ENCODE measurements around the gene EHBP1L1. TPM values are rescaled to one million over a fixed set of nuclear protein-coding genes. Genes with fewer than 3 reads are reported as not detected.

The EHBP1L1 gene
- total and polyA plus RNA-seq, 2 donors (not counting 1 experiment from before 2014, with no cell fraction given), result 12.8 to 53.5 TPM

DNA sequence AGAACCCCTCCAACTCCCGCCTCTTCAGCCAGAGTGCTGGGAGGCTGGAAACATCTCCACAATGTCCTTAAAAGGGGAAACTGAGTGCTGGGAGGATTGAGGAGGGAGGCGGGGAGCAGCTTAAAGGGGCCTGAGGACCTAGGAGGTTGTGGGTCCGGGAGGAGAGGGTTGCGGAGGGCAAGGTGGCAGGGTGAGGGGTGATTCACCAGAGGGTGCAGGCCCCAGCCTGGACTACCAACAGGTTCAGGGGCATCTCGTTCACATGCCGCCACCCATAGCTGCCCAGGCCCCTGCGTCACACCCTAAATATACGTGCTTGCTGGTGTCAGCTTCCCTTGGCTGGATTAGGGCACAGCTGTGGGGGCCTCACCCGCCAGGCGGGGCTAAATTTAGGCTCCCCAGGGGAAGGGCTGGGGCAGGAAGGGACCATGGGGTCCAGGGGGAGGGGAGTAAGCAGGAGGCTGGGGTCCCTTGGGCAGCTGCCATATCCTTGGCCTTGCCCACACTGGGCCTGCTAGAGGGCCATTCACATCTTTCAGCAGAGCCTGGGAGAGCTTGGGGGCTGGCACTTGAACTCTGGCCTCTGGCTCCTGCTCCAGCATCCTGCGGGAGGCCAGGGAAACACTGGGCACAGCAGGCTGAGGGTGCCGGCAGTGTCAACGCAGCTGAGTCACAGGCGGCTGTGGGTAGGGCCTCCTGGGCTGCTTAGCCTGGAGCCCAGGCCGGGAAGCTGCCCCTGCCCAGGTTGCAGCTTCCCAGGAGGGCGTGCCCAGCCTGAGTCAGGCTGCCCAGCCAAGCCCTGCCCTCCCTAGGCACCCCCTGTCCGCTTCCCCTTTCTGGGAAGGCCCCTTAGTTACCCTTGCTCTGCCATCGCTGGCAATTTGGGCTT is 1.3 kb downstream of the EHBP1L1 start:
- DNase-seq (ENCODE audit: low read depth in 2 of 2), result peak; percentile 59 to 69
- H3K4me3 ChIP-seq (replicated peaks in 1 of 4; ENCODE audit: control extremely low read depth in 1 of 4, insufficient read depth in 1 of 4, low read depth in 3 of 4, low read length in 4 of 4), result peak overlapping the region; percentile 55 to 79 (median 60)
- H4K20me1 ChIP-seq (ENCODE audit: control insufficient read depth, extremely low read depth, insufficient read depth, low read length), result no peaks in the 10 kb centered on the region
- H3K4me1 ChIP-seq (ENCODE audit: control insufficient read depth, extremely low read depth, insufficient read depth, low read length), result peaks cover 34% of the 10 kb centered on the region
- no peaks in the 10 kb centered on the region for H3K27me3 ChIP-seq (ENCODE audit: control insufficient read depth, insufficient read depth, low read length)
- peak overlapping the region; percentile 71 for H3K9ac ChIP-seq (ENCODE audit: insufficient read depth, low read length)
- no peaks in the 10 kb centered on the region for H3K9me3 ChIP-seq (ENCODE audit: control insufficient read depth, insufficient read depth, low read depth, low read length)
- H3K4me2 ChIP-seq (ENCODE audit: extremely low read depth, insufficient read depth, low read length), result peak overlapping the region; percentile 99
- peaks cover 24% of the 10 kb centered on the region for H3K36me3 ChIP-seq (ENCODE audit: control insufficient read depth, insufficient read depth, low read length)
- peak overlapping the region; percentile 80 for H3K27ac ChIP-seq (ENCODE audit: insufficient read depth, low read length)
- H2AFZ ChIP-seq (ENCODE audit: low read length), result no peak overlapping the region
- peaks cover 22% of the 10 kb centered on the region for H3K79me2 ChIP-seq (ENCODE audit: control insufficient read depth, insufficient read depth, low read length)
- TF ChIP-seq, protein P1, sequence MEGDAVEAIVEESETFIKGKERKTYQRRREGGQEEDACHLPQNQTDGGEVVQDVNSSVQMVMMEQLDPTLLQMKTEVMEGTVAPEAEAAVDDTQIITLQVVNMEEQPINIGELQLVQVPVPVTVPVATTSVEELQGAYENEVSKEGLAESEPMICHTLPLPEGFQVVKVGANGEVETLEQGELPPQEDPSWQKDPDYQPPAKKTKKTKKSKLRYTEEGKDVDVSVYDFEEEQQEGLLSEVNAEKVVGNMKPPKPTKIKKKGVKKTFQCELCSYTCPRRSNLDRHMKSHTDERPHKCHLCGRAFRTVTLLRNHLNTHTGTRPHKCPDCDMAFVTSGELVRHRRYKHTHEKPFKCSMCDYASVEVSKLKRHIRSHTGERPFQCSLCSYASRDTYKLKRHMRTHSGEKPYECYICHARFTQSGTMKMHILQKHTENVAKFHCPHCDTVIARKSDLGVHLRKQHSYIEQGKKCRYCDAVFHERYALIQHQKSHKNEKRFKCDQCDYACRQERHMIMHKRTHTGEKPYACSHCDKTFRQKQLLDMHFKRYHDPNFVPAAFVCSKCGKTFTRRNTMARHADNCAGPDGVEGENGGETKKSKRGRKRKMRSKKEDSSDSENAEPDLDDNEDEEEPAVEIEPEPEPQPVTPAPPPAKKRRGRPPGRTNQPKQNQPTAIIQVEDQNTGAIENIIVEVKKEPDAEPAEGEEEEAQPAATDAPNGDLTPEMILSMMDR (conservative IDR thresholded peaks at IDR 0.05 in 1 of 2, IDR thresholded peaks at IDR 0.05 in 1 of 2; ENCODE audit: low read depth in 1 of 2, low read length in 2 of 2), result no peak
- no peak for TF ChIP-seq EZH2 (IDR thresholded peaks at IDR 0.05; ENCODE audit: low read length, missing control alignments)

DNA sequence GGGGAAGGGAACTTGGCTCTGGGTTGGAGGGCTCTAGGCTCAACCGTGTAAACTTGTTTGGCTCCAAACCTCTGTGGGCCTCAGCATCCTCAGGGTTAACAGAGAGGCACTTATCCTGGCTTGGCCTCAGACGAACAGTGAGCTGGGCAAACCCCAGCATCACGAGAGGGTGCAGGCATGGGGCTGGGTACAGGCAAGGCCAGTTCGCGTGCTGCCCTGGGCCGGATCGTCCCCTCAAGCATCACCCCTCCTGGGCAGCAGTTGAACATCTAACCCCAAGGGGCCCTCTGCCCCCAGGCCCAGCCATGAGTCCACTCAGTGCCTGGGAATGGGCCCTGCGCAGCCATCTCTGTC is 1.9 kb downstream of the EHBP1L1 start:
- Histone ChIP-seq H3K36me3 (ENCODE audit: control insufficient read depth, insufficient read depth, low read length) (peaks cover 24% of the 10 kb centered on the region), H3K4me1 (ENCODE audit: control insufficient read depth, extremely low read depth, insufficient read depth, low read length) (peaks cover 34% of the 10 kb centered on the region), H2AFZ (ENCODE audit: low read length) (no peak overlapping the region), H3K27me3 (ENCODE audit: control insufficient read depth, insufficient read depth, low read length) (no peaks in the 10 kb centered on the region), H3K9ac (ENCODE audit: insufficient read depth, low read length) (peak overlapping the region; percentile 71), H3K9me3 (ENCODE audit: control insufficient read depth, insufficient read depth, low read depth, low read length) (no peaks in the 10 kb centered on the region), H3K4me2 (ENCODE audit: extremely low read depth, insufficient read depth, low read length) (peak overlapping the region; percentile 99), H3K79me2 (ENCODE audit: control insufficient read depth, insufficient read depth, low read length) (peaks cover 21% of the 10 kb centered on the region), H3K27ac (ENCODE audit: insufficient read depth, low read length) (peak overlapping the region; percentile 80), H3K4me3 (replicated peaks in 1 of 4; ENCODE audit: control extremely low read depth in 1 of 4, insufficient read depth in 1 of 4, low read depth in 3 of 4, low read length in 4 of 4) (peak overlapping the region in 1 of 4 experiments; percentile 65), H4K20me1 (ENCODE audit: control insufficient read depth, extremely low read depth, insufficient read depth, low read length) (no peaks in the 10 kb centered on the region)
- DNase-seq (ENCODE audit: low read depth in 2 of 2), result no peak
- TF ChIP-seq, protein P1 (conservative IDR thresholded peaks at IDR 0.05 in 1 of 2, IDR thresholded peaks at IDR 0.05 in 1 of 2; ENCODE audit: low read depth in 1 of 2, low read length in 2 of 2), result no peak
- no peak for TF ChIP-seq EZH2 (IDR thresholded peaks at IDR 0.05; ENCODE audit: low read length, missing control alignments)

DNA sequence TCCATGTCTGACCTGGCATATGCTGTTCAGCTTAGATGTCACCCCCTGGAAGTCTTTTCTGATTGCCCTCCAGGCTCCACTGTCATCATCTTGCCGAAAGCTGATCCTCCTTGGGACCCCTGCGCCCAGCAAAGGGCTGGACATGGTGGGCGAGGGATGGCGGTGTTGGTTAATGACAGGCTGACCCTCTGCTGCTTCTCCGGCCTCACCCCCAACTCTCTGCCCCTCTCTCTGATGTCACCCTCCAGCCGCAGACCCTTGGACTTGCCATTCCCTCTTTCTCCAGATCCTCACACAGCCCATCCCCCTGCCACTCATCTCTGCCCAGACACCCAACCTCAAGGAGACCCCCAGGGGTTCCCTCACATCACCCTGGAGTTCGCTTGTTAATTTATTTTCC is 2.3 kb downstream of the EHBP1L1 start:
- Histone ChIP-seq H4K20me1 (ENCODE audit: control insufficient read depth, extremely low read depth, insufficient read depth, low read length) (no peaks in the 10 kb centered on the region), H3K27me3 (ENCODE audit: control insufficient read depth, insufficient read depth, low read length) (no peaks in the 10 kb centered on the region), H3K4me1 (ENCODE audit: control insufficient read depth, extremely low read depth, insufficient read depth, low read length) (peaks cover 32% of the 10 kb centered on the region), H3K9me3 (ENCODE audit: control insufficient read depth, insufficient read depth, low read depth, low read length) (no peaks in the 10 kb centered on the region), H3K9ac (ENCODE audit: insufficient read depth, low read length) (no peak overlapping the region), H3K4me2 (ENCODE audit: extremely low read depth, insufficient read depth, low read length) (no peak overlapping the region), H3K4me3 (replicated peaks in 1 of 4; ENCODE audit: control extremely low read depth in 1 of 4, insufficient read depth in 1 of 4, low read depth in 3 of 4, low read length in 4 of 4) (peak overlapping the region in 1 of 4 experiments; percentile 65), H3K27ac (ENCODE audit: insufficient read depth, low read length) (no peak overlapping the region), H3K79me2 (ENCODE audit: control insufficient read depth, insufficient read depth, low read length) (peaks cover 17% of the 10 kb centered on the region), H2AFZ (ENCODE audit: low read length) (no peak overlapping the region), H3K36me3 (ENCODE audit: control insufficient read depth, insufficient read depth, low read length) (peaks cover 24% of the 10 kb centered on the region)
- no peak for TF ChIP-seq EZH2 (IDR thresholded peaks at IDR 0.05; ENCODE audit: low read length, missing control alignments)
- TF ChIP-seq, protein P1 (conservative IDR thresholded peaks at IDR 0.05 in 1 of 2, IDR thresholded peaks at IDR 0.05 in 1 of 2; ENCODE audit: low read depth in 1 of 2, low read length in 2 of 2), result no peak
- no peak for DNase-seq (ENCODE audit: low read depth in 2 of 2)

Data from fibroblast of lung (primary cell).